ENCODE results near the gene FLG2.

DNA sequence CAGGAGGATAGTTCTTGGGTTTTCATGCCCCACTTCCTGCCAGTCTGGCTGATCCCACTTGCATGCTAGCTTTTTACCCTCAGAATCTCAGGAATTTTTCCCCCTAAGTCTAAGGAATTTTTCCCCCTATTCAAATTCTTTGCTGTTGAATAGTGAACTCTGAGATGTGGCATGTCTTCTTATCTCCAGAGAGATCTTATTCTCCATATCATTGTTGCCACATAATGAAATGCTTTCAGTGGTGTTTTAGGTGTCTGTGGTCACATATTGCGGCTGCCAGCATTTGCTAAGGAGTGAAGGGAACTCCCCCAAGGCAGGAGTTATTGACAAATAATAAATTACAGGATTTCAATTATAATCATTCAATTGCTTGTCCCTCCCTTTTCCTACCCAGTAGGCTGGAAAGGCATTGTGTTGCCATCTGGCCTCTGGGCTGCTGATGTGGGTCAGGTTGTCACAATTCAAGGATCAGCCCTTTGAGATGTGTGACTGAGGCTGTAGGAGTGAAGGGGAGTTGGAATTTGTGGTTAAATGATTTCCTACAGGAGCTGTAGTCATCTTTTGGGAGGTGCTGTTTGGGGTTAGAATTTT is 30.9 kb downstream of the FLG2 start:
- TF ChIP-seq CTCF (IDR thresholded peaks at IDR 0.05), result no peak
- TF ChIP-seq RAD21 (IDR thresholded peaks at IDR 0.05; ENCODE audit: low read length), result no peak
- TF ChIP-seq JUND (IDR thresholded peaks at IDR 0.05), result no peak
- no peak for TF ChIP-seq RXRA (IDR thresholded peaks at IDR 0.05; ENCODE audit: borderline replicate concordance, low read depth)
- no peak for TF ChIP-seq GABPA (IDR thresholded peaks at IDR 0.05; ENCODE audit: low read depth)
- TF ChIP-seq, protein P1, sequence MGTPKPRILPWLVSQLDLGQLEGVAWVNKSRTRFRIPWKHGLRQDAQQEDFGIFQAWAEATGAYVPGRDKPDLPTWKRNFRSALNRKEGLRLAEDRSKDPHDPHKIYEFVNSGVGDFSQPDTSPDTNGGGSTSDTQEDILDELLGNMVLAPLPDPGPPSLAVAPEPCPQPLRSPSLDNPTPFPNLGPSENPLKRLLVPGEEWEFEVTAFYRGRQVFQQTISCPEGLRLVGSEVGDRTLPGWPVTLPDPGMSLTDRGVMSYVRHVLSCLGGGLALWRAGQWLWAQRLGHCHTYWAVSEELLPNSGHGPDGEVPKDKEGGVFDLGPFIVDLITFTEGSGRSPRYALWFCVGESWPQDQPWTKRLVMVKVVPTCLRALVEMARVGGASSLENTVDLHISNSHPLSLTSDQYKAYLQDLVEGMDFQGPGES (IDR thresholded peaks at IDR 0.05; ENCODE audit: low read depth, low read length), result no peak
- TF ChIP-seq, protein P2, sequence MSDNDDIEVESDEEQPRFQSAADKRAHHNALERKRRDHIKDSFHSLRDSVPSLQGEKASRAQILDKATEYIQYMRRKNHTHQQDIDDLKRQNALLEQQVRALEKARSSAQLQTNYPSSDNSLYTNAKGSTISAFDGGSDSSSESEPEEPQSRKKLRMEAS (IDR thresholded peaks at IDR 0.05; ENCODE audit: low read depth), result no peak
- TF ChIP-seq, protein P3, sequence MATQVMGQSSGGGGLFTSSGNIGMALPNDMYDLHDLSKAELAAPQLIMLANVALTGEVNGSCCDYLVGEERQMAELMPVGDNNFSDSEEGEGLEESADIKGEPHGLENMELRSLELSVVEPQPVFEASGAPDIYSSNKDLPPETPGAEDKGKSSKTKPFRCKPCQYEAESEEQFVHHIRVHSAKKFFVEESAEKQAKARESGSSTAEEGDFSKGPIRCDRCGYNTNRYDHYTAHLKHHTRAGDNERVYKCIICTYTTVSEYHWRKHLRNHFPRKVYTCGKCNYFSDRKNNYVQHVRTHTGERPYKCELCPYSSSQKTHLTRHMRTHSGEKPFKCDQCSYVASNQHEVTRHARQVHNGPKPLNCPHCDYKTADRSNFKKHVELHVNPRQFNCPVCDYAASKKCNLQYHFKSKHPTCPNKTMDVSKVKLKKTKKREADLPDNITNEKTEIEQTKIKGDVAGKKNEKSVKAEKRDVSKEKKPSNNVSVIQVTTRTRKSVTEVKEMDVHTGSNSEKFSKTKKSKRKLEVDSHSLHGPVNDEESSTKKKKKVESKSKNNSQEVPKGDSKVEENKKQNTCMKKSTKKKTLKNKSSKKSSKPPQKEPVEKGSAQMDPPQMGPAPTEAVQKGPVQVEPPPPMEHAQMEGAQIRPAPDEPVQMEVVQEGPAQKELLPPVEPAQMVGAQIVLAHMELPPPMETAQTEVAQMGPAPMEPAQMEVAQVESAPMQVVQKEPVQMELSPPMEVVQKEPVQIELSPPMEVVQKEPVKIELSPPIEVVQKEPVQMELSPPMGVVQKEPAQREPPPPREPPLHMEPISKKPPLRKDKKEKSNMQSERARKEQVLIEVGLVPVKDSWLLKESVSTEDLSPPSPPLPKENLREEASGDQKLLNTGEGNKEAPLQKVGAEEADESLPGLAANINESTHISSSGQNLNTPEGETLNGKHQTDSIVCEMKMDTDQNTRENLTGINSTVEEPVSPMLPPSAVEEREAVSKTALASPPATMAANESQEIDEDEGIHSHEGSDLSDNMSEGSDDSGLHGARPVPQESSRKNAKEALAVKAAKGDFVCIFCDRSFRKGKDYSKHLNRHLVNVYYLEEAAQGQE (IDR thresholded peaks at IDR 0.05; ENCODE audit: low read depth, low read length), result no peak
- no peak for TF ChIP-seq SIN3A (IDR thresholded peaks at IDR 0.05; ENCODE audit: borderline replicate concordance, low read depth, low read length)
- TF ChIP-seq TEAD4 (IDR thresholded peaks at IDR 0.05; ENCODE audit: borderline replicate concordance, insufficient read depth), result no peak
- no peak for TF ChIP-seq YY1 (IDR thresholded peaks at IDR 0.05; ENCODE audit: low read depth)

Measured in SK-N-SH (cell line).